ENCODE measurements around the gene PPARGC1A.

PPARGC1A gene

GRCh38 chr4:23856630-23857029, 33.2 kb downstream of the PPARGC1A start:
- no peak overlapping the region for H3K27ac ChIP-seq

GRCh38 chr4:23855912-23856605, 33.8 kb downstream of the PPARGC1A start:
- H3K27me3 ChIP-seq, result no peaks in the 10 kb centered on the region
- no peak for TF ChIP-seq Cebpa-rat (IDR thresholded peaks at IDR 0.05)

More at GRCh38 chr4:23856630-23857029, 33.2 kb downstream of the PPARGC1A start:
- no peaks in the 10 kb centered on the region for H3K9me3 ChIP-seq (replicated peaks in 1 of 11)
- no peaks in the 10 kb centered on the region for H3K27me3 ChIP-seq
- H4K20me1 ChIP-seq, result no peaks in the 10 kb centered on the region
- H3K9ac ChIP-seq, result no peak overlapping the region
- H3K4me2 ChIP-seq, result no peak overlapping the region
- H3K36me3 ChIP-seq, result no peaks in the 10 kb centered on the region
- TF ChIP-seq Cebpa-rat (IDR thresholded peaks at IDR 0.05), result no peak
- H3K4me3 ChIP-seq, result no peak overlapping the region
- H3K4me1 ChIP-seq, result no peaks in the 10 kb centered on the region

GRCh38 chr4:23853986-23854660, 35.7 kb downstream of the PPARGC1A start:
- Histone ChIP-seq H3K36me3 (no peaks in the 10 kb centered on the region), H4K20me1 (no peaks in the 10 kb centered on the region), H3K4me3 (no peak overlapping the region), H3K4me1 (no peaks in the 10 kb centered on the region), H3K9ac (no peak overlapping the region), H3K27me3 (no peaks in the 10 kb centered on the region), H3K9me3 (replicated peaks in 1 of 11) (no peaks in the 10 kb centered on the region), H3K4me2 (no peak overlapping the region), H3K27ac (no peak overlapping the region)
- TF ChIP-seq Cebpa-rat (IDR thresholded peaks at IDR 0.05), result no peak

More at GRCh38 chr4:23855912-23856605, 33.8 kb downstream of the PPARGC1A start:
- H3K36me3 ChIP-seq, result no peaks in the 10 kb centered on the region
- no peaks in the 10 kb centered on the region for H4K20me1 ChIP-seq
- no peak overlapping the region for H3K9ac ChIP-seq
- no peak overlapping the region for H3K4me2 ChIP-seq
- H3K9me3 ChIP-seq (replicated peaks in 1 of 11), result no peaks in the 10 kb centered on the region
- H3K4me3 ChIP-seq, result no peak overlapping the region
- no peaks in the 10 kb centered on the region for H3K4me1 ChIP-seq
- H3K27ac ChIP-seq, result no peak overlapping the region

GRCh38 chr4:23851464-23851863, 38.4 kb downstream of the PPARGC1A start:
- H3K36me3 ChIP-seq, result no peaks in the 10 kb centered on the region
- H3K4me2 ChIP-seq, result no peak overlapping the region
- H3K27ac ChIP-seq, result no peak overlapping the region
- no peaks in the 10 kb centered on the region for H4K20me1 ChIP-seq
- no peak for TF ChIP-seq Cebpa-rat (IDR thresholded peaks at IDR 0.05)
- no peaks in the 10 kb centered on the region for H3K4me1 ChIP-seq
- no peaks in the 10 kb centered on the region for H3K9me3 ChIP-seq (replicated peaks in 1 of 11)
- H3K4me3 ChIP-seq, result no peak overlapping the region
- H3K27me3 ChIP-seq, result no peaks in the 10 kb centered on the region
- H3K9ac ChIP-seq, result no peak overlapping the region

- no peak for TF ChIP-seq Cebpa-rat (IDR thresholded peaks at IDR 0.05)
- no peak overlapping the region for H3K9ac ChIP-seq
- no peaks in the 10 kb centered on the region for H3K27me3 ChIP-seq
- no peak overlapping the region for H3K4me3 ChIP-seq
- no peaks in the 10 kb centered on the region for H3K36me3 ChIP-seq
- no peaks in the 10 kb centered on the region for H3K4me1 ChIP-seq
- H3K9me3 ChIP-seq (replicated peaks in 1 of 11), result no peaks in the 10 kb centered on the region
- H3K27ac ChIP-seq, result no peak overlapping the region
- no peak overlapping the region for H3K4me2 ChIP-seq
- H4K20me1 ChIP-seq, result no peaks in the 10 kb centered on the region
These were observed 42.7 kb downstream of the PPARGC1A start for GRCh38 chr4:23847158-23847557.

GRCh38 chr4:23844961-23845360, 44.9 kb downstream of the PPARGC1A start:
- H3K27ac ChIP-seq, result no peak overlapping the region
- H3K4me3 ChIP-seq, result no peak overlapping the region
- H3K4me1 ChIP-seq, result no peaks in the 10 kb centered on the region
- H4K20me1 ChIP-seq, result no peaks in the 10 kb centered on the region
- no peak overlapping the region for H3K4me2 ChIP-seq
- H3K27me3 ChIP-seq, result no peaks in the 10 kb centered on the region
- no peak for TF ChIP-seq Cebpa-rat (IDR thresholded peaks at IDR 0.05)
- H3K9me3 ChIP-seq (replicated peaks in 1 of 11), result peaks cover 0 to 3% (median 0%) of the 10 kb centered on the region in 11 experiments; a peak in 1 of 22 replicates
- no peaks in the 10 kb centered on the region for H3K36me3 ChIP-seq
- H3K9ac ChIP-seq, result no peak overlapping the region

- no peak overlapping the region for H3K4me3 ChIP-seq
- H3K4me1 ChIP-seq, result 0 out of 20 replicates have a peak, but pooled peaks cover 0 to 3% (median 0%) of the 10 kb centered on the region in 10 experiments
- H3K4me2 ChIP-seq, result no peak overlapping the region; a peak in 1 of 22 replicates
- TF ChIP-seq Cebpa-rat (IDR thresholded peaks at IDR 0.05), result no peak
- H3K27me3 ChIP-seq, result no peaks in the 10 kb centered on the region
- H3K36me3 ChIP-seq, result no peaks in the 10 kb centered on the region
- peaks cover 0 to 6% (median 0%) of the 10 kb centered on the region in 11 experiments; a peak in 1 of 22 replicates for H3K9me3 ChIP-seq (replicated peaks in 1 of 11)
- H3K9ac ChIP-seq, result no peak overlapping the region
- H3K27ac ChIP-seq, result no peak overlapping the region
- H4K20me1 ChIP-seq, result no peaks in the 10 kb centered on the region
These were observed 50.6 kb downstream of the PPARGC1A start for GRCh38 chr4:23839279-23839678.

- Histone ChIP-seq H3K4me2 (no peak overlapping the region), H3K4me1 (0 out of 20 replicates have a peak, but pooled peaks cover 0 to 3% (median 0%) of the 10 kb centered on the region in 10 experiments), H3K36me3 (no peaks in the 10 kb centered on the region), H4K20me1 (no peaks in the 10 kb centered on the region), H3K4me3 (no peak overlapping the region), H3K27me3 (no peaks in the 10 kb centered on the region), H3K9me3 (replicated peaks in 1 of 11) (peaks cover 0 to 6% (median 0%) of the 10 kb centered on the region in 11 experiments; a peak in 1 of 22 replicates), H3K9ac (no peak overlapping the region), H3K27ac (no peak overlapping the region)
- TF ChIP-seq Cebpa-rat (IDR thresholded peaks at IDR 0.05), result no peak
These were observed 51.2 kb downstream of the PPARGC1A start for GRCh38 chr4:23838607-23839006.

- Histone ChIP-seq H3K9ac (no peak overlapping the region), H3K4me1 (0 out of 20 replicates have a peak, but pooled peaks cover 0 to 3% (median 0%) of the 10 kb centered on the region in 10 experiments), H3K27me3 (no peaks in the 10 kb centered on the region), H3K36me3 (no peaks in the 10 kb centered on the region), H3K27ac (no peak overlapping the region), H3K4me2 (no peak overlapping the region), H4K20me1 (no peaks in the 10 kb centered on the region), H3K4me3 (no peak overlapping the region), H3K9me3 (replicated peaks in 1 of 11) (peaks cover 0 to 6% (median 0%) of the 10 kb centered on the region in 11 experiments; a peak in 1 of 22 replicates)
- no peak for TF ChIP-seq Cebpa-rat (IDR thresholded peaks at IDR 0.05)
These were observed 51.7 kb downstream of the PPARGC1A start for GRCh38 chr4:23838131-23838530.

Data from BLaER1 treated with 17β-estradiol and CSF1 and Interleukin-3, amounts not matched to agents 10 nM and 100 nM (cell line).